Medulla oblongata (tissue), 1 donor: Measurements from ENCODE around the gene GABRB3.

ENCODE experiments used
- DNase-seq: peaks from one replicate; pipeline ENCODE4 v3.0.0-alpha.2; 2015; ENCODE audit errors: extremely low spot score

Gene GABRB3

DNA sequence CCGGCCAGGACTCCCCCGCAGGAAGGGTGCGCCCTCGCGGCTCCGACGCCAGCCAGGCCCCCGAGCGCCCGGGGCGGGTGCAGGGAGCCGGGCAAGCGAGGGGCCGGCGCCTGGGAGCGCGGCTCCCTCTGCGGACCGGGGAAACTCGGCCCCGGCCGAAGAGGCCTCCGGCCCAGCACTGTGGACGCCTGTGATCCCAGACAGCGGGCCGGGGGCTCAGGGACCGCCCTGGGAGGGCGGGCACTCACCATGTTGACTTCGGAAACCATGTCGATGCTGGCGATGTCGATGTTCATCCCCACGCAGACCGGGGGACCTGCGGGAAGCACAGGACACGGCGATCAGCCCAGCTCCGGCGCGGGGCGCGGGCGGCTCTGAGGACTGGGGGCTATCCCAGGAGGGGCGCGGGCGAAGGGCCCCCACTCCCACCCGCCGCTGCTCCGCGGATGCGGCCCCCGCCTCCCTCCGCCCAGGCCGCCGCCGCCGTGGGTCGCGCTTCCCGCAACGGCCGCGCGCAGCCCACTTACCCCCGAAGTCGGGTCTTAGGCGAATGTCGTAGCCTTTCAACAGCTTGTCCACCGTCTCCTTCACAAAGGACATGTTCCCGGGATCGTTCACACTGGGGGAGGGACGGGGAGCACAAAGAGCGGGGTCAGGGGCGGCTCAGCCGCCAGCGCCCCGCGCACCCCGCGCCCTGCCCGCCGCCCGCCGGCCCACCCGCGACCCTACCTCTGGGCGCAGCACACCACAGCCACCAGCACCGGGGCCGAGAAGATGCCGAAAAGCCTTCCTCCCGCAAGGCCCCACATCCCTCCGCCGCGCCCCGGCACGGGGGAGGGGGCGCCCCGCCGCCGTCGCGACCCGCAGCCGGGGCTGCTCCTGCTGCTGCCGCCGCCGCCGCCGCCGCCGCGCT is at the start of gene GABRB3:
Gene GABRB3, minus strand, starts transcription at position 913 of the 913 bp plus-strand sequence.
- no peak for DNase-seq

DNA sequence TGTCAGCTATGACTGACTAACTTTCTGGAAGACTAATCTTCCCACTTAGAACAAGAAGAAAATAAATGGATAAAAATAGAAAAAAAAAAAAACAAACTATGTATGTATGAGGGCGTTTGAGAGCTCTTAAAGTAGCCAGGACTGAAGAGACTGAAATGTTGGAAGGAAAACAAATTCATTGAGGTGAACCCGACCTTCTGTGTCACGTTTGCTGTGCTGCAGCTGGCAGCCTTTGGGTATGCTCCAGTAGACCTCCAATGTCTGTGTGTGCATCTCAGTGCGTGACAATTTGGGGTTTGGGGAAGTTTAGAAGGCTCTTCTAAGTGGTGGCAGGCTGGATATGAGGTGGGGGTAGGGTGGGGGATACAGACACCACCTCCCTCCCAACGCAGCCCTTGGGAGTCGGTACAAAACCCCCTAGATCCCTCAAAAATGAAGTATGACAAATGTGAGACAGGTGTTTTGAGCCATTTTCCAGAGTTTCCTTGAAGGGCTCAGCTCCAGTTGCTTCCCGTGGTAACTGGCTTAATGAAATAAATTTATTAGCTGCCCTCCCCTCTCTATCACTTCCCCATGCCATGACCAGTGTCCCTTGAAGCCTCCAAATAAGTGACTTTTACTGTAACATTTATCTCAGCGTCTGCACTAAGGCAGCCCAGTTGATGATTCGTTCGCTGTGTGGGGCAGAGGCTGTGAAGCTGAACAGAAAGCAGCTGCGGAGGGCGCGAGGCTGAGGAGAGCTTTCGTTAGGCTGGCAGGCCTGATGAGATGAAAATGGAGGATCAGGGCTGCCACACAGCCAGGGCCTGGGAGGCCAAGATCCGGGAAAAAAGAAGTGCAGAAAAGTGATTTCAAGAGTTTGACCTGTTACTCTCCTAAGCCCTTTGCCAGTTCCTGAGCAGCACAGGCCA is 34.9 kb upstream of the GABRB3 start:
- DNase-seq = no peak

DNA sequence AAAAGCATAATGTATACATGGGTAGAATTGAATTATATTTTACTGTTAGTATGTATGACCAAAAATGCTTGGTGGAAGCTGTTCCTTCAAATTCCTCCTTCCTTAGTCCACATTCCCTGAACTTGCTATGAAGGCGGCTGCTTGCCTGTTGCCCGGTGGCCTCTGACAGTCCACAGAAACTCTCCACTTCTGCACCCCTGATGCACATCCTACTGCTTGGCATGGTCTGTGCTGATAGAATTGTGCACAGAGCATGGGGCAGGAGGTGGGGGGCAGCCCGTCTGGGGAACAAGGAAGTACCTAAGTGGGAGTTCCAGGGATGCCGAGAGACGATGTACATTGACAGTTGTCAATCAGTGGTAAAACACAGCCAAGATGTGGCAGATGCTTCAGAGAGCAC is 33.7 kb upstream of the GABRB3 start:
- DNase-seq = no peak

DNA sequence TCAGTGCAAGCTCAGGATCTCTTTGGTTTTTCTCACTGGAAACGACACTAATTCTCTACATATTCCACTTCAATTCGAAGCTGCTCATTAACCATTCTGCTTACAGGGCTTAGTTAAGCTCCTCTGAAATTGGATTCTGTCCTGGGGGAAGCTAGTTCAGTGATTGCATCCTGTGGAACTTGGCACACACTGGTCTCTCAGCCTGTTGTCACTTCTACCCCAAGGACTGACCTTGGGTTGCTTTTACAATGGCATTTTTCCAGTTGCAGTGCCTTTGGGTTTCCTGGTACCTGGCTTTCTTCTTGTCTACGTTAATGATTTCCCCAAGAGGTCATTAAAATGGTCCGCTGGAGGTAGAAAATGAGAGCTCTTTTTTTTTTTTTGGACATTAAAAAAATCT is 33.3 kb upstream of the GABRB3 start:
- DNase-seq = no peak

DNA sequence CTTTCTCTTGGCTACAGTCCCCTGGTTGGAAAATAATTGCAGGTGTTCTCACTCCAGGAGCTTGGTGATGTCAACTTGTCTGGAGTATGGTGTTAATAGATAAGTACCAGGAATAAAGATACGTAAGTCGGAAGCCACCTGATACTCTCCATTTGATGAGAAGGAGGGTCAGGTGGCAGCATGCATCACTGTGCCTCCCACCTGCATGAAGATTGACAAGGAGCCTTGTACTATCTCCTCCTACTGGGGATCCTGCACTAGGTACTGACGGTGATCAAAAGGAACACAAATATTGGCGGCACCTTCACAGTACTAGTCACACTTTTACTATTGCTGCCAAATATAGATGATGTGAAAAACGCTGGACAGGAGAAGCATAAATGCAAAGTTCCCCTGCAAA is 32.6 kb upstream of the GABRB3 start:
- no peak for DNase-seq

DNA sequence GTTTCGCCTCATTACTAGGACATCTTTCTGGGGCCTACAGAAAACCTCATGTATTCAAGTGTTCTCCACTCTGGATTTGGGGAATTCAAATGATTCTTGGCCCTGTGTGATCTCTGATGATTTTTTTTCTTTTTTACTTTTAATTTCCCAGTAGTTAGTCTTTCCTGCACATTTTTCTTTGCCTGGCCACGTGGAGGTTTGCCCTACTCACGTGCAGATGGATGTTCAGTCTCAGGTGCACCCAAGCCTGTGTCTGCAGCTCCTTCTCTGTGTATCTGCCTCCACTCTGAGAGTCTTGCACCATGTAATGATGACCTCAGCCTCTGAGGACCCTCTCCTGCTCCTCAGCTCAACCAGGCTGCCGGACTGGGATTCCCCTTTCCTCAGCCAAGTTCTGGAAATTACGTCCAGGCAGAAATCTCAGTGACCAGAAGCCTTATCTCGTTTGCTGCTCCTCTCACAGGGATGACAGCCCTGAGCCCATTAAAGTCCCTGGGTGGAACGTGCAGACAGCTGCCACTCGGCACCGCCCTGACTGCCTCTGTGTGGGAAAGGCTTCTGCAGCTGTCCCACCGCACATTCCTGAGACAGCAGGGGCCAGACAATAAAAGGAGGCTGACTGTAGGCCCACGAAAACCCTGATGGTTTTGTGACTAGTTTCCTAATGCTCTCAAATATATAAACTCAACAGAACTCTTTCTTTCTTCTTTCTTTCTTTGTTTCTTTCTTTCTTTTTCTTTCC is 31.4 kb upstream of the GABRB3 start:
- DNase-seq = no peak

DNA sequence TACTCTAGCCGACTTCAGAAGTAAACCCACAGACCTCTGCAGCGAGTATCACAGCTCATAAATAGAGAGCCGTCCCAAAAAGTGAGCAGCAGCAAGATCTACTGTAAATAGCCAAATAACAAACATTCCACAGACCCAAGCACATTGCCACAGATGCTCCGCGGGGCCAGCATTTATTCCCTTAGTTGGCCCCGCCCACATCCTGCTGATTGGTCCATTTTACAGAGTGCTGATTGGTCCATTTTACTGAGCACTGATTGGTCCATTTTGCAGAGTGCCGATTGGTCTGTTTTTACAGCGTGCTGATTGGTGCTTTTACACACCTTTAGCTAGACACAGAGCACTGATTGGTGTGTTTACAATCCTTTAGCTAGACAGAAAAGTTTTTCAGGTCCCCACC is 17.3 kb upstream of the GABRB3 start:
- DNase-seq = no peak

DNA sequence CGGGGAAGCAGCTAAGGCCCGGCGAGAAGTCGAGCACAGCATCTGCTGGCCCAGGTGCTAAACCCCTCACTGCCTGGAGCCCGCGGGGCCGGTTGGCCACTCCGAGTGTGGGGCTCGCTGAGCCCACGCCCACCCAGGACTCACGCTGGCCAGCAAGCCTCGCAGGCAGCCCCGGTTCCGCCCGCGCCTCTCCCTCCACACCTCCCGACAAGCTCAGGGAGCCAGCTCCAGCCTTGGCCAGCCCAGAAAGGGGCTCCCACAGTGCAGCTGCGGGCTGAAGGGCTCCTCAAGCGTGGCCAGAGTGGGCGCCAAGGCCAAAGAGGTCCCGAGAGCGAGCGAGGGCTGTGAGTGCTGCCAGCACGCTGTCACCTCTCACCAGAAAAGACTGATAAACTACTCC is 8.9 kb upstream of the GABRB3 start:
- no peak for DNase-seq

DNA sequence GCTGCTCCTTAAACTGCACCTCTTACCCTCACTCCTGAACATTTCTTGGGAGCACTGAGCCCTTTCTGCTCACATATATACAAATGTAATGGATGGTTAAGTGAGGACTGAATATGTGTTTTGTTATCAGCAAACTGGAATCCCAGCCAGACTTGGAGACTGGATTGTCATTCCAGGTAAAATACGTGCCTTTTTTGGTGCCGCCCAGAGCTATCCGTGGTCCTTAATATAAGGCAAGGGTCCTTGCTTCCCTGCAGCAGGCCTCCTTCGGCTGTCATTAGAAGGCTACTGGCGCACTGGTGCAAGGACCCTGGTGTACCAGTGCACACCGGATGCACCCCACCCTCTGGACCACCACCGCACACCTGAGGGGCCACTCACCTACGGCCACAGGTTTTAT is 1.1 kb upstream of the GABRB3 start:
- no peak for DNase-seq

DNA sequence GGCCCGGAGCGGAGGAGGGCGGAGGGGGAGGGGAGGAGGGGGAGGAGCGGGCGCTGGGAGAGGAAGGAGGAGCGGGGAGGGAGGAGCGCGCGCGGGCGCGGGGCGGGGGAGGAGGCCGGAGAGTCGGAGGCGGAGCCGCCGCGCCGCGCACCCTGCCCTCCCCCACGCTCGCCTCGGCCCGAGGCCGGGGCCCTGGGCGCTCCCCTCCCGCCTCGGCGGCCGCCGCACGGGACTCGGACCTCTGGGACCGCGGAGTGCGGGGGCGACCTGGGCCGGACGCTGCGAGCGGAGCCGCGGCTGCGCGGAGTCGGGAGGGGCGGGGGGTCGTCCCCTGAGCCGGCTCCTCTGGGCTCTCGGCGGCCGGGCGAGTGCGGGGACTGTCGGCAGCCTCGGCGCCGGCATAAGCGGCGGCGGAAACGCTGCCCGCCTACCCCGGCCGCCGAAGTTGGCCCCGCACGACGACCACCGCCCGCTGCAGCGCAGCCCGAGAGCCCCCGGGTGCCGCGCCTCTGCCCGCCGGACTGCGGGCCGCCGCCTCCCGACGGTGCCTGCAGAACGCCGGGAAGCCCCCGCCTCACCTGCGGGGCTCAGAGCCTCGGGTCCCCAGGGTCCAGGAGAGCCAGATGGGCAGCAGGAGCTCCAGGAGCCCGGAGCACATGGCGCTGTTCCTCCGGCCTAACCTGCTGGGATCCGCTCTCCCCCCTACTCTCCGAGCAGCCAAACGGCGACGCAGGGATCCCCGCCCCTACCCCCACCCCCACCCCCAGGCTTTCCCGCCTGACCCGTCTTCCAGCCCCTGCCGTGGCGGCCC is 406 bp upstream of the GABRB3 start:
- peak; percentile 38 for DNase-seq

DNA sequence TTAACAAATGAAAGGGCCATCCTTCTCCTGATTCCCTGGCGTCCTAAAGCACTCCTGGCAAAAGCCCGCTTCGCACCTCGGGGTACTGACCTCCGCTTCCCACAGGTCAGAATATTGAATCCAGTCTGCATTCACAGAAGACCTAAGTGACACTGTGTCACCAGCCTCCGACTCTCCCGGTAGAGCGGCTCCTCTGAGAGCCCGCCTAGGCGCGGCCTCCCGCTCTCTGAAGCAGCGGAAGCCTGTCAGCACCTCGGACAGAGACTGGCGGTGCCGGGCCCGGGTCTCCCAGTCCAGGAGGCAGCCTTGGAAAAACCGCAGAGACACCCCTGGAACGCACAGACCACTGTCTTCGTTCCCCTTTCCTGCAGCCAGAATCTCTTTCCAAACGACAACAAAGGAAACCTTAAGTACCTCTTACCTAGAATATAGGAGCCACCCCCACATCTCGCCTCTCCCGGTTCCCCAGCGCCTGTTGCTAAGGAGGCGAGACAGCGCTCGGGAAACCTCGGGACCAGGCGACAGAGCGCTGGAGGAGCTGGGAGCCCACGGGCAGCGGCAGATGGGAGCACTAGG is 1.2 kb downstream of the GABRB3 start:
- DNase-seq = peak; percentile 31

DNA sequence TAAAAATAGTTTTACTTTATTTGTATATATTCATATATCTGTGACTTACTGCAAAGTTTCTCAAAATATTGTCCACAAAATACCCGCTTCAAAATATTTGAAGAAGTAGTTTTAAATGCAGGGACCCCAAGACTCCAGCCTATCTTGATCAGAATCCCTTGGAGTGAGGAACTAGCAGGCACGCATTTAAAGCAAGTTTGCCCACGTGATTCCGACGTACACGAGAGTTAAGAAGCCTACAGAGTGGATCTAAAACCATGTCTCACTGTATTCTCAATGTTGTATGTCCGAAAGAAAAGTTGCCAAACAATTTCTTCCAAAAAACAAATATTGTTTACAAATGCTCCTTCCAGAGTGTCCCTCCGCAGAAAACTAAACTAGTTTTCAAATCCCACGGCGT is 1.7 kb downstream of the GABRB3 start:
- no peak for DNase-seq

DNA sequence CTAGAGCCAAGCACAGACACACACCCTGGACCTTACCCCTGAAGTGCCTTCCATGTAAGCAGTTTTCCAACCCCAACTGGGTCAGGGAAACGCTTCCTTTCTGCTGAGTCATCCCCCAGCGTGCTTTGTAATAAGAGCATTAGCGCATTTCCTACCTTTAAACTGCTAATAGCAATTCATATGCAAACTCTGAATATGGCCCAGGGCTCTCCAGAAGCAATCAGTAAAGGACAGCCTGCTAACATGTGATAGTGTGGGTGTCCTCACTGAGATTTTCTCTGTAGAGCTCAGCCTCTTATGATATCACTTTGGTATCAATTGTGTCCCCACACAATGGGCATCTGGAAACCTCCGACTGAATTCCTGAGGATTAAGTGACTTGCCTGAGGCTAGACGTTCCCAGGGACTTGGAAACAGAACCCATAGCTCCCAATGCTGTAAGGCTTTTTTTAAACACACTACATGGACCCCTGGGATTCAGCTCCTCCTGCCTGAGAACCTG is 5.6 kb downstream of the GABRB3 start:
- no peak for DNase-seq

DNA sequence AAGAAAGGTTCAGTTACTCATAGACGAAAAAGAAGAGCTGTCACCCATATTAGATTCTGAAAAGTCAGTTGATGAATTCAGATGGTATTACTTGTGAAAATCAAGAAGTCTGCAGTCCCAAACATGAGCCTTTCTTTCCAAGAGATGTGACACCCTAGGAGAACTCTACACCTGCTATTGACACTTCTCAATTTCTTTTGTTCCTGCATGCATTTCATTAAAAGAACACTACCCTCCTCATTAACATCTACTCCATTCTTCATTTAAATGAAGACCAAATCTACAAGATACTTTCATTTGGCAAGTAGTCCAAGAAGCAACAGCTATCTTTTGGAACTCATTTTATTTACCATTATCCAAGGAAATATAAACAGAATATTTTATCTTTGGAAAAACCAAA is 6.6 kb downstream of the GABRB3 start:
- no peak for DNase-seq

DNA sequence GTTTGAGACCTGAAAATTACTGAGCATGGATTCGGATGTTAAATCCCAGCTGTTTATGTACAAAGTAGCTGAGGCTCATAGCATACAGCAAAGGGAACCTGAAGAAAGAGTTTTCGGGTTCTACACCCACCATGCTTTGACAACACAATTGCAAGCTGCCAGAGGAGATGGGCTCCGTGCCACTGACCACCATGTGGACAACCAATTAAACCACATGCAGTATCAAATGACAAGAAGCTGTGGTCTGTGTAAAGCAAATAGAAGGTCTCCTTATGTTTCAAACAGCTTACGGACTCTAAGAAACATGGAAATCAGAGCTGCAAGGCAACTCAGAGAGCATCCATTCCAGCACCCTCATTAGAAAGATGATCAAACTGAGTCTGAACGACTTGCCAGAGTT is 12.9 kb downstream of the GABRB3 start:
- no peak for DNase-seq

DNA sequence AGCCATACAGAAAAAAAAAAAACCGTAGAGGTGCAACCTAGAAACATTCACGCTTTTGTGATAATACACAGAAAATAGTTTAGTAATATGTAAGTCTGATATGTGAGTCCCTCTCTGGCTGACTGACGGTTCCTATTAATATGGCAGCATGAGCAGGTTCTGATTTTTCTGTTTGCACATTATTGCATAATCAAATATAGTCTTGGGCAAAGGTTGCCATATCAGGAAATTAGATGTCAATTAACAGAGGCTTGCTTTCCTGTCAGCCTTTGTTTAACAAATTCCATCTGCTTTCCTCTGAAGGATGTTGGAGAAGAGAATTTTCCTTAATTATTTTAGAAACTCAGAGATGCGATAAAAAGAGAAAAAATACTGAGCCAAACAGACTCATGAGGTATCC is 14.8 kb downstream of the GABRB3 start:
- DNase-seq = no peak

DNA sequence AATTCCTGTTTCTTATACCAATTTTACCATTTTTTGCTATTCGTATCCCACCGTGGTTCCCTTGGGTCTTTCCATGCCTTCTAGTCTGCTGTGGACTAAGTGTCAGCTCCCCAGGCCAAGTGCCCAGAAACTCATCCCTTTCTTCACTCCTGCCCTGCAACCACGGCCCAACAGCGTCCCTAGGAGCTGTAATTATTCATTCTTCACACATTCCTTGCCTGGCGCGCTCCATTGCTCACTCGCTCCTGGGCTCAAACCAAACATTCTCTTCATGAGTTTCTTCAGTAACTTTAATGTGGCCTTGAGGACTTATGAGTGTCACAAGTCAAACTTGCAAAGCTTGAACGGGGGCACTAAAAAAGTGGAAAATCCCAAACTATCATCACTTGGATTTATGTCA is 15.7 kb downstream of the GABRB3 start:
- peak; percentile 10 for DNase-seq

DNA sequence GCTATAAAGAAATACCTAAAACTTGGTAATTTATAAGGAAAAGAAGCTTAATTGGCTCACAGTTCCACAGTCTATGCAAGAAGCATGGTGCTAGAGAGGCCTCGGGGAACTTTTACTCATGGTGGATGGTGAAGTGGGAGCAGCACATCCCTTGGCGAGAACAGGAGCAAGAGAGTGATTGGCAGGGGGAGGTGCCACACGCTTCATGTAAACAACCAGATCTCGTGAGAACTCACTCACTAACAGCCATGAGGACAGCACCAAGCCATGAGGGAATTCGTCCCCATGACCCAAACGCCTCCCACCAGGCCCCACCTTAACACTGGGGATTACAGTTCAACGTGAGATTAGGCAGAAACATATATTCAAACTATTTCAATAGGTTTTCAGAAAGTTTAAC is 28.0 kb downstream of the GABRB3 start:
- DNase-seq = no peak

DNA sequence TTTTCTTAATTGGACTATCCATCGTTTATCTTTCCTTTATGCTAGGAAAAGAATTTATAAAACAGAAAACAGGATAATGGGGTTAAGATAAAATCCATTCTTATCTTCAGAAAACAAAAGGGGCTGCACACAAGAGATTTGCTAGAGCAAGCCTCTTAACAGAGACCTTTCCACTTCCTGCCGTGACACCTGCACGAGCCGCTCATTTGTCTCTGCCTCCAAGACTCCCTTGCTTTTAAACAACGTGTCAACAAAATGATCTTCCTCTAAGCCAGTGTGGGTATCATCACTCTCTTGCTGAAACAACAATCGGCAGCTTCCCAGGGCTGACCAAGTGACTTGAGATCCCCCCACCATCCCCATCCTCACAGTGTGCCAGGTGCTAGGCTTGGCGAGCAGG is 33.1 kb downstream of the GABRB3 start:
- no peak for DNase-seq

DNA sequence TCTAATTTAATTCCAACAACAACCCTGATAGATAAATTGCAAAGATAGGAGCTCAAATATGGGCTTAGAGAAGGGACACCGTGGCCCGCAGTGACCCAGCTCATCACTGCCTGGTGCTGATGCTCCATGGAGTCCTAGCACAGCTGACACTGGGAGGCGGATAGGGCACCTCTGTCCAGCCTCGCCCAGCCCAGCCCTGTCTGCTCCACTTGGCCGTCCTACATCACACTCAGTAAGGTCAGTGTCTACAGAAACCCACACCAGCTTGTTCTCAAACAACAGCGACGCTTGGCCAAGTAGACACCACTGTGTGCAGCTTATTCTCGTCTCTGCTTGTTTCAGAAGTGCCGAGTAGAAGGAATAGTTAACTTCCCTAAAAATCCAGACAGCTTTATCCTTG is 33.9 kb downstream of the GABRB3 start:
- DNase-seq = no peak
